SJSA1 (cell line): Measurements from ENCODE around the gene TMTC2. TPM values are rescaled to one million over a fixed set of nuclear protein-coding genes. Genes with fewer than 3 reads are reported as not detected.

ENCODE experiments used
- DNase-seq, 2 experiments: peaks; one replicate each; pipeline ENCODE4 v3.0.0-alpha.2; 2015 to 2020; ENCODE audit warnings: low spot score in 2 of 2, low read depth in 1 of 2
- H3K27ac ChIP-seq: fragments of 250-450 bp; sonication (Bioruptor Pico); 2 replicates; pipeline ENCODE4 v1.5.1; 2020; ENCODE audit warnings: mild to moderate bottlenecking, moderate library complexity
- H3K27me3 ChIP-seq: fragments of 250-450 bp; sonication (Bioruptor Pico); replicated peaks from 2 replicates; pipeline ENCODE4 v1.5.1; 2020; ENCODE audit warnings: mild to moderate bottlenecking, moderate library complexity
- H3K36me3 ChIP-seq: fragments of 250-450 bp; sonication (Bioruptor Pico); 2 replicates; pipeline ENCODE4 v1.5.1; 2020; ENCODE audit warnings: mild to moderate bottlenecking
- H3K4me1 ChIP-seq: fragments of 250-450 bp; sonication (Bioruptor Pico); replicated peaks from 2 replicates; pipeline ENCODE4 v1.6.1; 2021; ENCODE audit warnings: mild to moderate bottlenecking
- H3K4me3 ChIP-seq: fragments of 250-450 bp; sonication (Bioruptor Pico); 2 replicates; pipeline ENCODE4 v1.5.1; 2020; ENCODE audit warnings: mild to moderate bottlenecking
- H3K9me3 ChIP-seq: fragments of 250-450 bp; sonication (Bioruptor Pico); replicated peaks from 2 replicates; pipeline ENCODE4 v1.5.1; 2020; ENCODE audit warnings: mild to moderate bottlenecking
- total RNA-seq: library from RNA; depleted of rRNA; stranded (reverse); fragments of >200 nt; shearing (Covaris generic); gene quantifications from 2 replicates; pipeline ENCODE4 v1.2.3, GENCODE V29; 2014

TMTC2 gene
- total RNA-seq, 1 experiment from 2014 or later = 0.13 TPM

GRCh38 chr12:82968631-82969367, 282.1 kb downstream of the TMTC2 start:
- Histone ChIP-seq H3K9me3 (no peaks in the 10 kb centered on the region), H3K27me3 (no peaks in the 10 kb centered on the region), H3K4me3 (no peak overlapping the region), H3K36me3 (no peaks in the 10 kb centered on the region), H3K27ac (no peak overlapping the region), H3K4me1 (no peaks in the 10 kb centered on the region)
- DNase-seq = no peak

GRCh38 chr12:82970614-82971013, 283.9 kb downstream of the TMTC2 start:
- Histone ChIP-seq H3K9me3 (no peaks in the 10 kb centered on the region), H3K27me3 (no peaks in the 10 kb centered on the region), H3K36me3 (no peaks in the 10 kb centered on the region), H3K4me3 (no peak overlapping the region), H3K4me1 (no peaks in the 10 kb centered on the region), H3K27ac (no peak overlapping the region)
- DNase-seq = no peak

- no peak overlapping the region for H3K27ac ChIP-seq
- H3K27me3 ChIP-seq = no peaks in the 10 kb centered on the region
- H3K36me3 ChIP-seq = no peaks in the 10 kb centered on the region
- no peaks in the 10 kb centered on the region for H3K4me1 ChIP-seq
- no peaks in the 10 kb centered on the region for H3K9me3 ChIP-seq
- no peak for DNase-seq
- no peak overlapping the region for H3K4me3 ChIP-seq
Measured at GRCh38 chr12:82971584-82971983, 284.9 kb downstream of the TMTC2 start.

GRCh38 chr12:82972624-82973023, 285.9 kb downstream of the TMTC2 start:
- no peaks in the 10 kb centered on the region for H3K27me3 ChIP-seq
- H3K27ac ChIP-seq = no peak overlapping the region
- H3K9me3 ChIP-seq = no peaks in the 10 kb centered on the region
- no peaks in the 10 kb centered on the region for H3K36me3 ChIP-seq
- H3K4me1 ChIP-seq = no peaks in the 10 kb centered on the region
- no peak for DNase-seq
- no peak overlapping the region for H3K4me3 ChIP-seq

- Histone ChIP-seq H3K4me3 (no peak overlapping the region), H3K27ac (no peak overlapping the region), H3K4me1 (no peaks in the 10 kb centered on the region), H3K9me3 (no peaks in the 10 kb centered on the region), H3K27me3 (no peaks in the 10 kb centered on the region), H3K36me3 (no peaks in the 10 kb centered on the region)
- DNase-seq = no peak
Measured at GRCh38 chr12:82973592-82973991, 286.9 kb downstream of the TMTC2 start.

- Histone ChIP-seq H3K4me3 (no peak overlapping the region), H3K36me3 (no peaks in the 10 kb centered on the region), H3K4me1 (no peaks in the 10 kb centered on the region), H3K27ac (no peak overlapping the region), H3K27me3 (no peaks in the 10 kb centered on the region), H3K9me3 (no peaks in the 10 kb centered on the region)
- no peak for DNase-seq
Measured at GRCh38 chr12:82981150-82981549, 294.4 kb downstream of the TMTC2 start.

- Histone ChIP-seq H3K9me3 (0 out of 2 replicates have a peak, but pooled peaks cover 2% of the 10 kb centered on the region), H3K4me3 (no peak overlapping the region), H3K4me1 (no peaks in the 10 kb centered on the region), H3K36me3 (no peaks in the 10 kb centered on the region), H3K27ac (no peak overlapping the region), H3K27me3 (no peaks in the 10 kb centered on the region)
- DNase-seq = no peak
Measured at GRCh38 chr12:82994117-82994516, 307.4 kb downstream of the TMTC2 start.

- Histone ChIP-seq H3K4me1 (no peaks in the 10 kb centered on the region), H3K9me3 (no peaks in the 10 kb centered on the region)
- DNase-seq = no peak
Measured at GRCh38 chr12:82996168-82996812, 309.6 kb downstream of the TMTC2 start.

GRCh38 chr12:82998509-82998908, 311.8 kb downstream of the TMTC2 start:
- no peaks in the 10 kb centered on the region for H3K36me3 ChIP-seq
- H3K9me3 ChIP-seq = 0 out of 2 replicates have a peak, but pooled peaks cover 2% of the 10 kb centered on the region
- DNase-seq = no peak
- H3K27ac ChIP-seq = no peak overlapping the region
- H3K27me3 ChIP-seq = no peaks in the 10 kb centered on the region
- H3K4me3 ChIP-seq = no peak overlapping the region
- H3K4me1 ChIP-seq = no peaks in the 10 kb centered on the region

More at GRCh38 chr12:82996168-82996812, 309.6 kb downstream of the TMTC2 start:
- no peak overlapping the region for H3K27ac ChIP-seq
- H3K4me3 ChIP-seq = no peak overlapping the region
- no peaks in the 10 kb centered on the region for H3K27me3 ChIP-seq
- H3K36me3 ChIP-seq = no peaks in the 10 kb centered on the region

GRCh38 chr12:83003026-83003425, 316.3 kb downstream of the TMTC2 start:
- no peak overlapping the region for H3K4me3 ChIP-seq
- H3K27ac ChIP-seq = no peak overlapping the region
- no peaks in the 10 kb centered on the region for H3K4me1 ChIP-seq
- no peak for DNase-seq
- H3K9me3 ChIP-seq = peaks cover 2% of the 10 kb centered on the region; the same call in 1 of the 2 replicates
- H3K27me3 ChIP-seq = no peaks in the 10 kb centered on the region
- H3K36me3 ChIP-seq = no peaks in the 10 kb centered on the region

- no peak overlapping the region for H3K27ac ChIP-seq
- H3K36me3 ChIP-seq = no peaks in the 10 kb centered on the region
- no peak overlapping the region for H3K4me3 ChIP-seq
- DNase-seq = no peak
- no peaks in the 10 kb centered on the region for H3K27me3 ChIP-seq
- no peaks in the 10 kb centered on the region for H3K4me1 ChIP-seq
- peaks cover 5% of the 10 kb centered on the region for H3K9me3 ChIP-seq
Measured at GRCh38 chr12:83005534-83006197, 319.0 kb downstream of the TMTC2 start.

GRCh38 chr12:83008703-83009102, 322.0 kb downstream of the TMTC2 start:
- DNase-seq = no peak
- H3K4me1 ChIP-seq = no peaks in the 10 kb centered on the region
- no peak overlapping the region for H3K4me3 ChIP-seq
- no peaks in the 10 kb centered on the region for H3K36me3 ChIP-seq
- no peak overlapping the region for H3K27ac ChIP-seq
- H3K9me3 ChIP-seq = peaks cover 3% of the 10 kb centered on the region
- no peaks in the 10 kb centered on the region for H3K27me3 ChIP-seq

- Histone ChIP-seq H3K27me3 (no peaks in the 10 kb centered on the region), H3K4me1 (no peaks in the 10 kb centered on the region), H3K9me3 (peaks cover 3% of the 10 kb centered on the region), H3K4me3 (no peak overlapping the region), H3K36me3 (no peaks in the 10 kb centered on the region), H3K27ac (no peak overlapping the region)
- DNase-seq = no peak
Measured at GRCh38 chr12:83010169-83010804, 323.6 kb downstream of the TMTC2 start.
